NCI-H345 treated with DMSO at 0.1 percent for 48 hours (cell line): ENCODE results near the gene FAM120C.
A peak's percentile ranks its signal among the peaks of the same experiment; 100 is the strongest.

Experiments used
- DNase-seq: peaks from one replicate; lab custom pipeline; 2025; ENCODE audit not compliant: unreplicated experiment; lab: John Stamatoyannopoulos, UW

Gene FAM120C

DNA sequence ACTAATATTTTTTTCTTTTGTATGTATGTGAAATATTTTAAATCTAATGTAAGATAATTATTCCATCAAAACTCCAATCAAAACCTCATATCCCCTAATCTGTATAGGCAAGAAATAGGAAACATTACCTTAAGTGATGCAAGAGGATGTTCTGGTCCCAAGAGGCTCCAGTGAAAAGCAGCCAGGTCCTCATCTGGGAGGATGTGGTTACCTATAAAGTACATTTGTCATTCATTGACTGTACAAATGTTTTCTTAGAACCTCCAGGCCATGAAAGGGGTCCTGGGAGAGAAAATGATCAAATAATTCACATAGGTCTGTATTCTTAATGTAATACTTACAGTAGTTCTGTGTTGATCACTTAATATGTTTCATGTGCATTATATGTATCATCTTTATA is 25.5 kb downstream of the FAM120C start:
- no peak for DNase-seq

DNA sequence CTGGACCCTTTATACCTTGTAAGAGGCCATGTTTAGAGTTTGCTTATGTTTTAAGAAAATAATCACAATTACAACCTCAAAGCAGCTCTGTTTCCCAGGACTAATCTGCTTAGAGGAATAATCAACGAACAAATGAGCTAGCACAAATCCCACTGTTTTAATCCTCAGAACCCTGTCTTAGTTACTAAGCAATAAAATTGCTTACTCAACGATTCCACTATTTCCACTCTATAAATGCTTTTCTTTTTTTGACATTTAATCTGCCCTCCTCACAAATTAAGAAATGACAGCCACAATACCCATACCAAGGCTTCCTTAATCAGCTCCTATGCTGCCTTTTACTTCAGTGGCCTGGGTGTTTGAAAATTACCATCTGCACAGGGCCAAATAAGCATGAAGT is 48.8 kb downstream of the FAM120C start:
- no peak for DNase-seq

DNA sequence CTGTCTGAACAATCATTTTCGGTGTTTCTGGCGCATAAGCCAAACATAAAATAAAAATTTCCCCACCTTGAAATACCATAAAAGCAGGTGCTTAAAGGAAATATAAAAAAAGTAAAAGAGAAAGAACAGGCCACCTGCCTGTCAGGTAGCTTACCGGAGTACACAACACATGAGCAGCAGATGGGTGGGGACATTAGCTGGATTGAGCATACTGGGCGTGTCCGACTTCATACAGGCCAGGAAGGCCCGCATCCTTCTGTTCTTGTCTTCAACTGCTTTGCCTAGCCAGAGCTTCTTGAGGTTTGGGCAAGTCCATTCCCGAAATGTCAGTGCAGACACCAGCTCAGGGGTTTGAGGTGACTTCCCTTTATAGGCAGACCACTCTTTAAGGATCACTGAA is 66.7 kb downstream of the FAM120C start:
- no peak for DNase-seq

DNA sequence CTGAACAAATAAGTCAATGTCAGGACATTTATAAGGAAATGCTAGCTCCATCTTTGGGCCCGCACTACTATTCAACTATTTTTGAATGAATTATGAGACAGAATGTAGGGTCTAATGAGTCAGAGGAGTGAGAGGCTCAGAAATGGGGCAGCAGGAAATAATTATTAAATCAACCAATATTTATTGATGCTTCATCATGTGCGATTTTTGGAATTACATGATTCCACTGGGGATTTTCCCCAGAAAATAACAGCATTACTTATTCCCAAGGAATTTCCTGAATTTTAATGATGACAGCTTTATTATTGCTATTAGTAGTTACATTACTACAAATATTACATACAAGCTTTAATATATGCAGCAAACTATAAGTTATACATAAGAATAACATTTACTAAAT is 89.5 kb downstream of the FAM120C start:
- DNase-seq = no peak

DNA sequence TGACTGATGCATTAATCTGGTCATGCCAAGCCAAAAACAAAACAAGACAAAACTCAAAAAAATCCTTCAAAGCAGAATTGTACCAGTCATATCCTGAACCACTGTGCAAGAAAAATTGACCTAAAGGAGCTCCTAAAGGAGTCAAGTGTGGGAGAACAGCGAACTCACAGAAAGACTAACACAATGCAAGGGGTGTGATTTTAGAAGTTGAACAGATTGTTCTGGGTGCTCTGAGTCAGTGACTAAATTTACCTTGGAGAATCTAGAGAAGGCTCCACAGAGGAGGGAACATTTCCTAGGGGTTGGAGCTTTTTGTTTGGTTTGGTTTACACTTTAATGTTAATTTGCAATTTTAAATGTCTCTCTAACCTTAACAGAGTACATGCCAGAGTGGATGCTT is 89.9 kb downstream of the FAM120C start:
- DNase-seq = no peak

DNA sequence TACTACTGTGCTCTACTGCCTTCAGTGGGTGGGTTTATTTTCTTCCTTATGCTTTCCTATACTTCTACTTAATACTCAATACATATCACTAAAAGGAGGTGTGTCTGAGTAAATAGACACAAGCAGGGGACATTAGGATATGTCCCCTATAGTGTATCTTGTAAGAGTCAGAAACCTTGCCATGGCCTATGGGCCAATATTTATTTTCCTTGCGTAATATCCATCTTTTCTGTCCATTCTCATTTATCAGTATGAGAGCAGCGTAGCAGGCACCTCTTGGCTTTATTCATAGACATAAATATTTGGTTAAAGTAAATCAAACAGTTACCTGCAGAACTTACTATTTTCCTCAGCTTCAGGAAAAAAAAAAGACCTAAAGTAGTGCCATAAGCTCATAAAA is 92.2 kb downstream of the FAM120C start:
- no peak for DNase-seq

DNA sequence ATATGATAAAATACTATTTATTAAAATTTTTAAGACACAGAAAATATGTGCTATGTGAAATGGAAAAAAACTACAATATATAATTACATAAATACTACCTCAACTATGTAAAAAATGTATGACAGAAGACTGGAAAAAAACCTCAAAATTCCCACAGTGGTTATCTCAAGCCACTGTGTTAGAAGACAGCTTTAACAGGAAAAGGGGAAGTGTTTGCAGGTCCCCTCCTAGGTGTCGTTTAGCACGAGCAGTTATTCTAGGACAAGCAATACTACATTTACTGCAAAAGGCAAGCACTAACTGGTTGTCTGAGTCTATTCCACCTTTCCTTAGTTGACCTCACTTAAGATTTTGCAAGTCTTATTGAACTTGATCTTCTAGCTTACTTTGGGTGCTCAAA is 93.9 kb downstream of the FAM120C start:
- DNase-seq = no peak

DNA sequence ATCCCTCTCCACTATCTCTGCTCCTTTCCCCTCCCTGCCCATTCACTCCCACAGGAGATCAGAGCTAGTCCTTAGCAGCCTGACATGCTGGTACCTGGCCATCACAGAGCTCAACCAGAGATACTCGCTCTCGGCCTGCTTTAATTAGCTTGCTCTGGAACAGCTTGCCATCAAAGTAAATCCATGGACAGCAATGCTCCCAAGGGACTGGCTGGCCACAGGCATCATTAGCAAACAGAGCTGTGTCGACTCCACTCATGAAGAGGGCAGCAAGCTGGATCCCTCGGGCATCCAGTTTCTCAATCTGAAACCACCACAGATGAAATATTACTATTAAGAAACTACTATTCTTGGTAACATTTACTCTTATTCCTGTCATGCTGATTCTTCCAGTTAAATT is 95.4 kb downstream of the FAM120C start:
- no peak for DNase-seq

DNA sequence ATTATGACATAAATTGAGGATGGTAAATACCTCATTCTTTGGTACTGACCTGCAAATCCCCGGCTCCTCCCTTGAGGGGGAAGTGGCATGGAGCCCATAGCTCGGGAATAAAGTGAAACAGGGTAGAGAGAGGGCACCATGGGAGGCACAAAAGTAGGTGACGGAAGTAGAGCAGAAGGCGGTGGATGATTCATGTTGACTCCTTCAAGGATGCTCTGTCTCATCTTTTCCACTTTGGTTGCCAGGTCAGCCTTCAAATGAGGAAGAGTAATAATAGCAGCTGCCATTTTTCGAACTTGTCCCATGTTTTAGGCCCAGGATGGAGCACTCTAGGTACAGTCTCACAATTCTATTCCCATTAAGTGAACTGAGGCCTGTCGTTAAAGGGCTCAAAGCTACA is 97.4 kb downstream of the FAM120C start:
- no peak for DNase-seq

DNA sequence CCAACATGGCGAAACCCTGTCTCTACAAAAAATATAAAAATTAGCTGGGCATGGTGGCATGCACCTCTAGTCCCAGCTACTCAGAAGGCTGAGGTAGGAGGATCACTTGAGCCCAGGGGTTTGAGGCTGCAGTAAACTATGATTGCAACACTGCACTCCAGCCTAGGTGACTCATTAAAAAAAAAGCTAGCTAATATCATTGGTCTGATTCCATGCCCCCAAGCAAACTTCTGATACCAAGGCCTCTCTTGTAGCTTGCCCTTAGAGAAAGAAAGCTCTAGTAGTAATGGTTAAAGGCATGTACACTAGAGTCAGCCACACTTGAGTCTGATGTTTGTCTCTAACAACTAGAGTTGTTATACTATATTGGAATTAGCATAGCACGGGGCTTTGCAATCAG is 106.2 kb downstream of the FAM120C start:
- DNase-seq = no peak

DNA sequence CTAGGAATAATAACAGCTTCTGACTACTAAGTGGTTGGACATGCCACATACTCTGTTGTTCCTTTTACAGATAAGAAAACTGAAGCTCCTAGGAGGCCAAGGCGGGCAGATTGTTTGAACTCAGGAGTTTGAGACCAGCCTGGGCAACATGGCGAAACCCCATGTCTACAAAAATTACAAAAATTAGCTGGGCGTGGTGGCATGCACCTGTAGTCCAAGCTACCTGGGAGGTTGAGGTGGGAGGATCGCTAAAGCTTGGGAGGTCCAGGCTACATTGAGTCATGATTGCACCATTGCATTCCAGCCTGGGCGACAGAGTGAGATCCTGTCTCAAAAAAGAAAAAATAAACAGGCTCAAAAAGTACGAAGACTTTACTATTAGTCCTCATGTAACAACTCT is 108.2 kb downstream of the FAM120C start:
- DNase-seq = no peak

DNA sequence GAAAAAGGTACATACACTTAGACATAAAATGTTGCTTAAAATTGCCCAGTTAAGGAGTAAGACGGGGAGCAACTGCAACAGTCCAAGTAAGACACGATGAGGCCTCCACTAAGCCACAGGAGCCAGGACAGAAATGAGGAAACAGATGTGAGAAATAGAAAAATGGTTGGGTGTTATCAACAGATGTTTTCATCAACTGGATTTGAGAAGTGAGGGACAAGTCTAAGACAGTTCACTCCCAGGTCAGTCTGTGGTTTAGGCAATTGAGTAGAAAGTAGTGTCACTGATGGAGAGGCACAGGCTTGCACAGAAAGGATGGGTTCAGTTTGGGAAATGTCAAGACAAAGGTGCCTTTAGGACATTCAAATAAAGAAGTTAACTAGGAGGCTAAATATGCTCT is 115.3 kb downstream of the FAM120C start:
- no peak for DNase-seq

DNA sequence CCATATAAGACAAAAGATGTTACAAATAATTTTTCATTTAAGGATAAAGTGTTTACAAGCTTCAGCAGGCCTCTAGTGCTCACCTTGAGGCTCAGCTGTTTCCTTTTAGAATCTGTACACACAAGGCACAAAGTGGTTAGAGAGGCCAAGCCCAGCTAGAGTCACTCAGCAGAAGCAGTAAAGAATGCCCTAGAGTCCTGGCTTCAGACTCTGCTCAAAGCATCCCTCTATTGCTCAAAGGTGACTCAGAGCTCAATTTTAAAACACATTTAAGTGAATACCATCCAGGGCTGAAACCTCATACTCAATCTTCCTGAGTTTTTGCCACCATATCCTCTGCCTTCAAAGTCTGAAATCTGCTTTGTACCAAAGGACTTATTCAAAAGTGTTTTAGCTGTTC is 116.2 kb downstream of the FAM120C start:
- DNase-seq = no peak

DNA sequence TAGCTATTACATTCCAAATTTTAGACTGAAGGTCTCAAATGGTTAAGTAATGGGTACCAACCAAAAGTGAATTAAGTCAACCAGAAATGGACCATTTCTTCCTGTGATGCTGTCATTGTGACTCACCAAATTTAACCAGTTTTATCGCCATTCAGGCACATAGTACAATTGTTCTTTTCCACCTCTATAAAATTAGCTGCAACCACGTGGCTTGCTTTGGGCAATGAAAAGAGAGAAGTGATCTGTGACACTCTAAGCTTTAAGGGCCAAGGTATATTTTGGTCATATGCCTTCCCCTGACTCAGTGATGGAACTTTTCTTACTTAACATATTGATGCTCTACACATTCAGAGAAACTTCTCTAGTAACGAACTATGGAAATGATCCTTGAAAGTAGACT is 118.5 kb downstream of the FAM120C start:
- no peak for DNase-seq

DNA sequence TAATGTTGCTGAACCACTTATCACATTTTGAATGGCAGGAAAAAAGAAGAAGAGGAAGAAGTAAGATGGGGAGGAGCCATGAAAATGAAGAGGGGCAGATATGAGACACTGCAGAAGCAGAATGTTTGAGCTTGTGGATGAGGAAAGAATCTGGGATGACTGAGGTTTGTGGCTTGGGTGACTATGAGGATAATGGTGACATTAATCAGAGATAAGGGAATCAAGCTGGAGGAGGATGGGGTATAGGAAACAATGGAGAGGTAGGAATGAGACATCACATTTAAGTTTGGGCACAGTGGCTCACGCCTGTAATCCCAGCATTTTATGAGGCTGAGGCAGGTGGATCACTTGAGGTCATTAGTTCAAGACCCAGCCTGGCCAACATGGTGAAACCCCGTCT is 119.7 kb downstream of the FAM120C start:
- DNase-seq = no peak

DNA sequence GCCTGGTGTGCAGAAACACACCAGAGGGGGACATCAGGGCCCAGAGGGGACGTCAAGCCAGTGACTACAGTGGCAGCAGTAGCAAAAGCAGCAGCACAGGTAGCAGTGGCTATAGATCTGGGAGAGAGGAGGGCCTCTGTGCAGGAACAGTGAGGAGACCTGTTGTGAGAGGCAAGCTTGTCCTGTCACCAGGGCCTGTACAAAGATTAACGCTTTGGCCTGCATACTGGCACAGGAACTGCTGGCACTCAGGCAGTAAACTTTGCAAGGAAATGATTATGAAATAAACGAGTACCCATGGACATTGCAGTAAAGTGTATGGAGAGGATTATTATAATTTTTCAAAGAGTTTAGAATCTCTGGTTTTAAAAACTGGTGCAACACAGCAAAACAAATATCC is 133.3 kb downstream of the FAM120C start:
- no peak for DNase-seq

DNA sequence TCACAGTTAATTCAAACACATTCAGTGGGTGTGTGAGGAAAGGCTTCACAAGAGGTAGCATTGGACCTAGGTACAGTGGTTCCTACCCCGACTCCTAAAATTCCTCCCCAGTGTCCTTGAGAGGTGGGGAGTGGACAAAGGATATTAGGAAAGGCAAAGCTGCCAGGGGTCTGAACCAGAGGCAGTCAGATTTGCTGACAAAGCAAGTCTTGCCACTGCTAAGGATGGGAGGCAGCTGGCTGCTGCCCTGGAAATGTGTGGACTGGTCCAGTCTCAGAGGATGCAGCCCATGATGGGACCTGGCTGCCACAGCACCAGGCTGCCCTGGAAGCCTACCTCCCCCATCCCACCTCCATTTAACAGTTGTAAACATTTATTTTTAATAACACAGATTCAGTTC is 134.6 kb downstream of the FAM120C start:
- DNase-seq = no peak

DNA sequence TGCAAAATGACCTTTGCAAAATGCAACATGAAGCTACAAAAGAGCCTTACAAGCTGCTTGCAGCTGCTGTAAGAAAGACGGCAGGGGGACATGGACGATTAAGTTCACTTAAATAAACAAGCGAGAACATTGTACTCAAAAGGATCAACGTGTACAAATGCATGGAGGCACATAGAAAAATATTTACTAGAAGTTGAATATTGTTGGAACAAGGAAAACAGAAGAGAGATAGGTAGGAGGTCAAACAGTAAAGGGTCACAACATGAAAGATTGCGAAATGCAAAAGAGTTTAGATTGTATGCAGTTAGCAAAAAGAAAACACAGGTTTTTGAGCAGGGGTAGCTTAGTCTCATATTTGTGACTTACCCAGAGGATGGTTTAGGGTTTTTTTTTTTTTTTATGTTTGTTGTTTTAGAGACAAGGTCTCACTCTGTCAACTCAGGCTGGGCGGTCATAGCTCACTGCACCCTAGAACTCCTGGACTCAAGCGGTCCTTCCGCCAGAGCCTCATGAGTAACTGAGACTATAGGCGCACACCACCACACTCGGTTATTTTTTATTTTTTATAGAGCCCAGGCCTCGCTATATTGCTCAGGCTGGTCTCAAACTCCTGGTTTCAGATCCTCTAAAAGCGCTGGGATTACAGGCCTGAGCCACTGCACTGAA is 137.4 kb downstream of the FAM120C start:
- DNase-seq = peak; percentile 90

DNA sequence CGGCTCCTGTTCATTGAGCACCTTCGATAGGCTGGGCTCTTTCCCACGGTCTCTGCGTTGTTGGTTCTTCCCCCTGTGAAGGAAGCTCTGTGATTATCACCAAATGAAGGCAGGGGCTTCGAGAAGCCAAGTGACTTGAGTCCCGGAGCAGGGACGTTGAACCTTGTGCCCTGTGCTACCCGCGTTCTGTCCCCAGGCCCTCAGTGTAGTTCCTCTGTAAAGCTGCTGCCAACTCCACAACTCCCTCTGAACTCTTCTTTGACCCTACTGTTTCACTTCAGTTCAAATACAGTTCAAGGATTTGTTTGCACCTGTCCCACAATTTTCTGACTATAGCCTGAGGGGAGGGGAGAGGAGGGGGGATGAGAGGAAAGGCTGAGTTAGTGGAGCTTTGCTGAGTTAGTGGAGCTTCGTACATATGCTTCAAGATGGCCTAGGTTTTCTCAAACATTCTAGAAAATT is 138.1 kb downstream of the FAM120C start:
- peak; percentile 64 for DNase-seq

DNA sequence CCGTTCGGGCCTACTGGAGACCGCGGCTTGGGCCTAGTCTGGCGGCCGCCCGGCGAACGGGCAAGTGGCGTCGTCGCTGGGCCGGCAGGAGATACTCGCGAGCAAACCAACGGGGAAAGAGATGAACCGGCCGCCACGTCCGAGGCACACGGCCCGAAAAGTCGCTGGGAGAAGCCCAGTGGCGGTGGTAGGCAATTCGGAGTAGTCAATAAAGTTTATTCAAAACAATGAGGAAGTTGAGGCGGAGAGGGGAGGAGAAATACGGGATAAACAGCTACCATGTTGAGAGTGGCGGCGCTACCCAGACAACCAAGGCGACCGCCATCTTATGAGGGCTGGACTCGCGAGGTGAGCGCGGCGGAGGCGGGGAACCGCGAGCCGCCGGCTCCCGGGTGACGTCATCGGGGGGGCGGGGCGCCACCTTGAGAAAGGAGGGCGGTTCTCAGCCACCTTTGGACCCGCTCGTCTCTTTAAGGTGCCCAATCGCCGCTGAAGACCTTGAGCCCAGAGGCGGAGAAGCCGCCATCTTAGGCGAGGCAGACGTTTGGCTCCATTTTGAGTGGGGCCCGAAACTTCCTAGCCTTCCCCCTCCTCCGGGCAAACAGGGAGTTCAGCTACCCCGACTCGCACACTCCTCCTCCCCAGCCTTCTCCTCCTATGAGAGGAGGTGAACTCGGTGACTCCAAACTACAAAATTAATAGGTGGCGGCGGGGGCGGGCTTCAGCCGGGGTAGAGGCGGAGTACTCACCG is 138.8 kb downstream of the FAM120C start, which contains the start of gene PHF8:
TSS of gene PHF8 (minus strand) at position 348 of the 751 bp plus-strand sequence. CDS start 1,745 bp downstream, outside the sequence.
- DNase-seq = peak; percentile 87

DNA sequence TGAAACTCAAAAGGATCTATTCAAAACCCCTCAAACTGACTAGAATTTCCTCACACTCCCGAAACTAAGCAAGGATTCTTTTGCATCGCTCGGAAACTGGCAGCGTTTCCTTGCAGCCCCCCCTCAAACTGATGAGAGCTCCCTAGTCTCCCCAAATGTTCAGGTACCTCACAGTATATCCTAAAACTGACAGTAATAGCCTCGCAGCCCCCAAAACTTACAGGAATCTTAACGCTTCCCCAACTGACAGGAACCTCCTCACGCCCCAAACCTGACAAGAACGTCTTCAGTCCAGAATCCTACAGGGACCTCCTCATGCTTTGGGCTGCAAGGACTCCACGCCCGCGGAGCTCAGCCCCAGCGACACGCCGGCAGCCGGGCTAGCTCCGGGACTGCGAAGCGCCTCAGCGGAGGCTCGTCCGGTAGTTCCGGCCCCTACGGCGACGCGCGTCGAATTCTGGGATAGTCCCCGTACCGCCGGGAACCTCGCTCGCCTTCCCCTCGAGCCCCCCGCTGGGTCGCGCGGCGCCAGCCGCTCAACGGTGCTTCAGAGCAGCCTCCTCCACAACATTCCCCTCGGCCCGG is 139.4 kb downstream of the FAM120C start:
- DNase-seq = peak; percentile 50

DNA sequence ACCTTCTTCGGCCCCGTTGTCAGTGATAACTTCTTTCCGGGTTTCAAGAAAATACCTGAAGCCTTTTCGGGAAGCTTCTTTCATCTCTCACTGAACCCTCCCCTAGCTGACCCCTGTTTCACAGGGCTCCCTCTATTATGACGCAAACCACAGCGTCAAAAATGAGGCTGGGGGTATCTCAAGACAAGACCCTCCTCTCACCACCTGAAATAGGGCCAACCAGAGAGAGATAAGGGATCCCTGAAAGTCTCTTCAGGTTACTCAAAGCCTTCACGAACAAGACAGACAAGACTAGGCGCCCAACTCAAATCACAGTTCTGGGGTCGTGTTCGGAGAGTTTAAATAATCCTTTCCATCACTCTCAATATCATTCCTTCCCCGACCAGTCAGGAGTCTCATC is 140.0 kb downstream of the FAM120C start:
- no peak for DNase-seq
